Keratinocyte (primary cell): ENCODE data around the gene PKNOX2.

Source experiments
- EZH2 ChIP-seq: IDR thresholded peaks from one replicate; pipeline ENCODE4 v1.6.1; 2012; ENCODE audit warnings: inconsistent platforms, mild to moderate bottlenecking, low read length, moderate library complexity
- TF ChIP-seq, protein P1 (sequence below), 3 experiments: IDR thresholded peaks in 1 of 3; conservative IDR thresholded peaks in 1 of 3; optimal IDR thresholded peaks in 1 of 3; 2 replicates in 2 of 3; 3 replicates in 1 of 3; pipeline versions ENCODE3 to v1.5.1; 2011; ENCODE audit warnings: low read length in 3 of 3, mild to moderate bottlenecking in 3 of 3, moderate library complexity in 2 of 3, control low read depth in 1 of 3, inconsistent platforms in 1 of 3; ENCODE audit not compliant: insufficient read depth in 2 of 3; ENCODE audit errors: extremely low read depth in 1 of 3

DNA sequence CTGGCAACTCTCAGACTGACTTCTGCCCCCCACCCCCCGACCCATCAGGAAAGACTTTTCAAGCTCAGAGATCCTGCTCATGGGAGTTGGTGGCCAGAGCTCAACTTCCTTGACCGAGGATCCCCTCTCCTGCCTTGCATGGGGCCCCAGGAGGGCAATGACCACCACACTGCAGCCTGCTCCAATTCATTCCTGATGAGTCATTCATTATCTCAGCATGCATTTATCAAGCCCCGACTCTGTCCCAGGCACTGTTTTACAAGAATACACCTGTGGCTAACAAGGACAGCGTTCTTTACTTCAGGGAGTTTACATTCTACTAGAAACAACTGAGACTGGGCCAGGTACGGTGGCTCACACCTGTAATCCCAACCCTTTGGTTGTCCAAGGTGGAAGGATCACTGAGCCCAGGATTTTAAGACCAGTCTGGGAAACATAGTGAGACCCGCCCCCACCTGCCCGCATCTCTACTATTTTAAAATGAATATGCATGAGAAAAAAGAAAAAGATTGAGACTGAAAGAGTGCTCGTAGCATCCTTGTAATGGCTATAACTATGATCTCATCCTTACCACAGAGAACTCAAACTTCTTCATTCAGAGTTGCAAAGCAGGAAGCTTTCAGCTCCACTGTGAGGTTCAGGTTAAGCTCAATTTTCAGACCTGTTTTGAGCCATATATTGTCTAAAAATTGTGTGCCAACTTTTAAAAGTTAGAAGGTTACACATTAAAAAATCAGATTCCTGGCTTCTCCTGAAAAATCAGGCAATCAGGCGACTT lies 271.1 kb downstream of the PKNOX2 start:
- TF ChIP-seq, protein P1, sequence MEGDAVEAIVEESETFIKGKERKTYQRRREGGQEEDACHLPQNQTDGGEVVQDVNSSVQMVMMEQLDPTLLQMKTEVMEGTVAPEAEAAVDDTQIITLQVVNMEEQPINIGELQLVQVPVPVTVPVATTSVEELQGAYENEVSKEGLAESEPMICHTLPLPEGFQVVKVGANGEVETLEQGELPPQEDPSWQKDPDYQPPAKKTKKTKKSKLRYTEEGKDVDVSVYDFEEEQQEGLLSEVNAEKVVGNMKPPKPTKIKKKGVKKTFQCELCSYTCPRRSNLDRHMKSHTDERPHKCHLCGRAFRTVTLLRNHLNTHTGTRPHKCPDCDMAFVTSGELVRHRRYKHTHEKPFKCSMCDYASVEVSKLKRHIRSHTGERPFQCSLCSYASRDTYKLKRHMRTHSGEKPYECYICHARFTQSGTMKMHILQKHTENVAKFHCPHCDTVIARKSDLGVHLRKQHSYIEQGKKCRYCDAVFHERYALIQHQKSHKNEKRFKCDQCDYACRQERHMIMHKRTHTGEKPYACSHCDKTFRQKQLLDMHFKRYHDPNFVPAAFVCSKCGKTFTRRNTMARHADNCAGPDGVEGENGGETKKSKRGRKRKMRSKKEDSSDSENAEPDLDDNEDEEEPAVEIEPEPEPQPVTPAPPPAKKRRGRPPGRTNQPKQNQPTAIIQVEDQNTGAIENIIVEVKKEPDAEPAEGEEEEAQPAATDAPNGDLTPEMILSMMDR (optimal IDR thresholded peaks at IDR 0.05 in 1 of 3, IDR thresholded peaks at IDR 0.05 in 1 of 3, conservative IDR thresholded peaks at IDR 0.05 in 1 of 3; ENCODE audit: extremely low read depth in 1 of 3, insufficient read depth in 2 of 3, low read length in 3 of 3): no peak
- no peak for TF ChIP-seq EZH2
